GM18499 (cell line): ENCODE results near the gene SH3YL1.

Source experiments
- ATAC-seq: cut with Tn5 transposase; IDR thresholded peaks from one replicate; pipeline ENCODE4 v1.9.1; 2021; ENCODE audit warnings: moderate number of reproducible peaks; ENCODE audit not compliant: insufficient read depth, unreplicated experiment

Gene SH3YL1

GRCh38 chr2:259789-260331 lies 4.0 kb downstream of the SH3YL1 start:
- ATAC-seq = no peak

- no peak for ATAC-seq
Measured at GRCh38 chr2:258933-259332, 4.9 kb downstream of the SH3YL1 start.

DNA sequence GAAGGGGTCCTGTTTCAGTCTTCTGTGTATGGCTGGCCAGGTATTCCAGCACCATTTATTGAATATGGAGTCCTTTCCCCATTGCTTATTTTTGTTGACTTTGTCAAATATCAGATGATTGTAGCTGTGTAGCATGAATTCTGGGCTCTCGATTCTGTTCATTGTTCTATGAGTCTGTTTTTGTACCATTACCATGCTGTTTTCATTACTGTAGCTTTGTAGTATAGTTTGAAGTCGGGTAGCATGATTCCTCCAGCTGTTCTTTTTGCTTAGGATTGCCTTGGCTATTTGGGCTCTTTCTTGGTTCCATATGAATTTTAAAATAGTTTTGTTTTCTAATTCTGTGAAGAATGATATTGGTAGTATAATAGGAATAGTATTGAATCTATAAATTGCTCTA lies 6.0 kb downstream of the SH3YL1 start:
- ATAC-seq = no peak

- no peak for ATAC-seq
Measured at GRCh38 chr2:257429-257828, 6.4 kb downstream of the SH3YL1 start.

DNA sequence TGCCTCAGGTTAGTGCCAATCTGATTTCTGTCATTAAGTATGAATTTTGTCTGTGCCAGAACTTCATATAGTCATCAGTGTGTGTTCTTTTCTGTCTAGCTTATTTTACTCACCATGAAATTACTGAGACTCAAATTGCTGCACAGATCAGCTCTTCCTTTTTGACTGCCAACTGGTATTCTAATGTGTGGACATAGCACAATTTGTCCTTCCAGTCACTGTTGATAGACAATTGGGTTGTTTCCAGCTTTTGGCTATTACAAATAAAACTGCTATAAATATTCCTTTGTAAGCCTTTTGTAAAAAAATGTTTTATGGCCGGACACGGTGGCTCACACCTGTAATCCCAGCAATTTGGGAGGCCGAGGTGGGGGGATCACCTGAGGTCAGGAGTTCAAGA lies 7.7 kb downstream of the SH3YL1 start:
- ATAC-seq = no peak

DNA sequence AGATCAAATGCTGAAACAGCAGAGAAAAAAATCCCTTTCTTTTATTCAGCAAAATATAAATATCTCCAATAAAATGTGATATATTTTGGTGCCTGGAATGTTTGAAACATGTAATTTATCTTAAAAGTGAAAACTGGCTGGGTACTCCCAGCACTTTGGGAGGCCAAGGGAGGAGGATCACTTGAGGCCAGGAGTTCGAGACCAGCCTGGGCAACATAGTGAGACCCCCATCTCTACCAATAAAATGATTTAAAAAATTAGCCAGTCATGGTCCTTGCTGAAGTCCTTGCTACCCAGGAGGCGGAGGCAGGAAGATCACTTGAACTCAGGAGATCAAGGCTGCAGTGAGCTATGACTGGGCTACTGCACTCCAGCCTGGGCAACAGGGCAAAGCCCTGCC lies 8.6 kb downstream of the SH3YL1 start:
- no peak for ATAC-seq

- ATAC-seq = no peak
Measured at GRCh38 chr2:254241-254640, 9.6 kb downstream of the SH3YL1 start.

DNA sequence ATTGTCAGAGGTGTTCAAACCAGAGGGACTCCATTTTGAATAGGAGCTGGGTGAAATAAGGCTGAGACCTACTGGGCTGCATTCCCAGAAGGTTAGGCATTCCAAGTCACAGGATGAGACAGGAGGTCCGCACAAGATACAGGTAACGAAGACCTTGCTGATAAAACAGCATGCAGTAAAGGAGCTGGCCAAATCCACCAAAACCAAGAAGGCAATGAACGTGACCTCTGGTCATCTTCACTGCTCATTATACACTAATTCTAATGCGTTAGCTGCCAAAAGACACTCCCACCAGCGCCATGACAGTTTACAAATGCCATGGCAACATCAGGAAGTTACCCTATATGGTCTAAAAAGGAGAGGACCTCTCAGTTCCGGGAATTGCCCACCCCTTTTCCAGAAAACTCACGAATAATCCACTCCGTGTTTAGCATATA lies 10.6 kb downstream of the SH3YL1 start:
- no peak for ATAC-seq

GRCh38 chr2:252001-252602 lies 11.7 kb downstream of the SH3YL1 start:
- ATAC-seq = no peak

DNA sequence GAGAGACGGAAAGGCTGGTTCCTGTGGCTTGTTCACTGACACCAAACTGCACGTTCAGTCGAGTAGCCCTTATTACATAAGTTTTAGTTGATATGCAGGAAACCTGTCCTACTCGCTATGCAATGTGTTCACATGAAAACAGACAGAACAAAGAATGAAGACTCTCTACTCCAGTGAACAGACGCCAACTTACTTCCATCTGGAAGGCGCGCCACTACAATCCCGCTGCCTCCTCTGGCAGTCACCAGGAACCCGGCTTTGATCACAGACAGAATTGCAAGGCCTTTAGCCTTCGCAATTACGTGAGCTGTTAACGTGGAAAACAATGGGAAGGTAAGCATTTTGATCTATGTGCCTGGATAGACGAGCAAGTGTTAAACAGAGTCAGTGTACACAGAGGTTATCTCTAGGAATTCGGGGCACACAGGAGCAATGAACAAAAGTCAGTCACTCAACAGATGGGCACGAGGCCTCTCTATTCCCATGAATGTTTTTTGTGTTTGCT lies 14.2 kb downstream of the SH3YL1 start:
- ATAC-seq = no peak

DNA sequence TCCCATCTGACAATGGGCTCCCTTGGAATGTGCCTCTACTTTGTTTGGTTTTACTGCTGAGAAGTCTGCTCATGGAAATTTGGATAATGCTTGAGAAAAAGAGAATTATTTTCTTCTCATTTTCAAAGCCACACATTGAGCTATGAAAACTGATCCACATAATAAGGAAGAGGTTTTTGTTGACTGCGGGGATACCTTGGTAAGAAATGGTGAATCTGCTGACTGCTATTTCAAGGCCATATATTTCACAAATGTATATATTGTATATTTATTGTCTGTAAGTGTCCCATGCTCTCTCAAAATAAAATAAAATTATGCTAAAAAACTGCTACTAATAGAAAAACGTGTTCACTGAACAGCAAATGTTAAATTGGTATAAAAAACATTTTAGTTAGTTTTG lies 15.1 kb downstream of the SH3YL1 start:
- ATAC-seq = no peak

DNA sequence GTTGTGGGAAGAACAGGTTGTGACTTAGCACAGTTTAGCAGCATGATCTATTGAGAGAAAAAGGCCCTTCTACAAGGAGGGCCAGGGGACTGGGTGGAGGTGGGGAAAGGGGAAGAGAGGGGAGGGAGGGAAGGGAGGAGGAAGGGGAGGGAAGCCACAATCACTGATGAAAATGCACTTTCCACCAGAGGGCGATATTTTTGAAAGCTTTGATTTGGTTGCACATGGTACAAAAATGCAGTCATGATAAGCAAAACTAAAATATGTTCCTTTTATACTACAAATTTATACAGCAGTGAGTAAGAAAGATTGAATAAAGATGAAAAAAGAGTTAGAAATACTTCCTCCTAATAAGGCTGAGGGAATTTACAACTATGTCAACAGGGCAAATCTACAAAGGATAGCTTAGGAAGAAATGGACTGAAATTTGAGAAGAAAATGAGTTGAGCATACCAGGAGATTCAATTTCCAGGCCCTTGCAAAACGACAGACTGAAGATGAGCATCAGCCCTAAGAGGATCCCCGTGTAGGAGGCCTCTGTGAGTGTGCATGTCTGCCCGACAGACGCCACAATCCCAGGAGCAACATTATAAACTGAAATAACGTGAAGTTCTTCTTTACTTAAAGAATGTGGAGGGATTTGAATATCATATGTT lies 17.2 kb downstream of the SH3YL1 start:
- ATAC-seq = no peak

DNA sequence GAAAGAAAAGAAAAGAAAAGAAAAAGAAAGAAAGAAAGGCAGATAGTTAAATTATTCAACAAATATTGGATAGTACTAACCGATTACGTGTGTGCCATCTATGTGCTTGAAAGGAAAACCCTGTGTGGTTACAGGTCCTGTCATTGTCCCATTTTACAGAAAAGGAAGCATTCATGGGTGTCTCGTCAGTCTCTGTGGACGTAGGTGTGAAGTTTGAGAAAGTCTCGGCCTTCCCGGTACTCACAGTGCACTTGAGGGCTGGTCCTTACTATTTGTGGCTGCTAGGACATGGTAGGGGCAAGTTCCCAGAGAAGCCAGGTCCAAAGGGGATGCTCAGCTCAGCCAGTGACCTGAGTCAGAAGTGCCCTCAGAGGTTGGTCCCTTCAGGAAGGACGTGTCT lies 19.3 kb downstream of the SH3YL1 start:
- ATAC-seq = no peak

GRCh38 chr2:238869-239268 lies 25.0 kb downstream of the SH3YL1 start:
- no peak for ATAC-seq

GRCh38 chr2:238431-238830 lies 25.4 kb downstream of the SH3YL1 start:
- no peak for ATAC-seq

DNA sequence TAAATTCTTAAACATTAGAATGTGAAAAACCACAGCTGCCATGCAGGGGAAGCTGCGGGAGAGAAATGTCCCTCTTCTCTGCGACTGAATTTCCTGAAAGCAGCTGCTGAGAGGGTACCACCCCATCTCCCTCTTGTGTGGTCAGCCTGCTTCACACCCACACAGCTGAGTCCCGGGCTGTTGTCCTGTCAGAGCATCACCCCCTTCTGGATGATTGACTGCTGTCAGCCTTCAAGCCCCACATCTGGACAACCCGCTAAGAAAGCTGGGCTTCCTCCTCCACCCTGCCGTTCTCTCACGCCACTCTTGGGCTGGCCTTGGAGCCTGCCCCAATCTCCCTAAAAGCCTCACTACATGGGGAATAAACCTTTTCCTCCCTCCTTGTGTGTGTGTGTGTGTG lies 26.0 kb downstream of the SH3YL1 start:
- ATAC-seq = no peak

DNA sequence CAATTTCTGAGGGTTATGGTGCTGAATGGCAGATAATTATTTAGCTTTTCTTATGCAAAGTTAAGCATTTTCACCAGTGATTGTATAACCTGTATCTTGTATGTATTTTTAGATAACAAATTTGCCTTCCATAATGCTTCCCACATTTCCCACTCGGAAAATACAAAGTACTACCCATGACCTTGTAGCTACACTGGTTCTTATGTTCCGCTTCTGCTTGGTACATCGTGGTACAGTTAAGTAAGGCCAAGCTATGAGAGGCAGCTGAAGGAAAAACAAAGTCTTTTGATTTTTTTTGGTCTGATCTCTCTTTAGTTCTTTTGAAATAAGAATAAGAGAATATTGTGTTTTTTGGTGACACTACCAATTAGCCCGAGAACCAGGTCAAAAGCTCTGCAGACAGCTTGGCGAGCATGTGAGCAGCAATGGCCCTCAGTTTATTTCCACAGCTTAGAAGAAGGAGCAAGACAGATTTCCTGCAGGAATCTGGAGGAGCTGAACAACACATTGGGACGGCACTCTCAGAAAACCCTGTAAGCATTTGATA lies 26.8 kb downstream of the SH3YL1 start:
- ATAC-seq = no peak

DNA sequence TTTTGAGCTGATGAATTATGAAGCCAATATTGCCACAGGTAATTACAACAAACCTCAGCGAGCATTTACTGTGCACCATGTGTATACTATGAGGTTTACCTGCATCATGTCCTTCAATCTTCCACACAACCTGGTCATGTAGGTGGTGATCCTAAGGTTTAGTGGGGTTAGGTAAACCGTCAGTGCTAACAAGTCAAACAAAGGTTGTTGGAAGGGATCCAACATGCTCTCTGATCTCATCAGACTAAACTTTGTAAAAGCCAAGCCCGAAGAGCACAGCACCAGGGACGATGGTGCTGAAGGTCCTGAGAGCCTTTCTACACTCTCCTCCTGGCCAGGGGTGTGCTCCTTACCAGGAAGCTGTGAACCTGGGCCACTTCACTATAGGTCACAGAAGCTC lies 29.4 kb downstream of the SH3YL1 start:
- no peak for ATAC-seq

DNA sequence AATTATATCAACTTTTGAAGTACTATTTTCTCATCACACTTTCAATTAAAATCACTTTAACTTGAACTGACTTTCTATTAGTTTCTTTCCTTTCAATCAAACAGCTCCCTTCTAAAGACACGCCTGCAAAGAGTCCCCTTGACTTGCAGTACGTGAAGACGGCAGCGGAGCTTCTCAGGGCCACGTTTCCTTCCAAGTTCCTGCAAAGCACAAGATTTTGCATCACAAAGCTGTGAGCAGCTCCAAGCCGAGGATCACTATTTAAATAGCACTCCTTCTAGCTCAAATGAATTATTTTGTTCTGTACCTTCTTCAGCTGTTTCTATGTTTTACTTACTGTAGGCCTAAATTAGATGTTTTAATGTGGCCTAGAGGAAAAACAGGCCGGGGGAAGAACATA lies 30.8 kb downstream of the SH3YL1 start:
- no peak for ATAC-seq

- no peak for ATAC-seq
Measured at GRCh38 chr2:231521-232185, 32.2 kb downstream of the SH3YL1 start.
